DOHH2 (cell line): ENCODE data around the gene ROGDI.

ENCODE experiments used
- H3F3A ChIP-seq: fragments of 200-600 bp; sonication (generic), shearing (Covaris generic); 2 replicates; pipeline ENCODE4 v1.6.0; 2016; ENCODE audit warnings: antibody characterized with exemption, mild to moderate bottlenecking; ENCODE audit not compliant: control insufficient read depth, insufficient read depth
- H3K27ac ChIP-seq: fragments of 200-600 bp; sonication (generic); 2 replicates; pipeline ENCODE4 v1.5.1; 2014; ENCODE audit warnings: low read depth, mild to moderate bottlenecking, low read length, moderate library complexity
- H3K27me3 ChIP-seq: fragments of 200-600 bp; sonication (generic); 2 replicates; pipeline ENCODE4 v1.6.1; 2014; ENCODE audit warnings: mild to moderate bottlenecking, low read length, mixed read lengths; ENCODE audit not compliant: control insufficient read depth
- H3K36me3 ChIP-seq: fragments of 200-600 bp; sonication (generic); 2 replicates; pipeline ENCODE4 v1.6.1; 2014; ENCODE audit warnings: mild to moderate bottlenecking, low read length, moderate library complexity, mixed read lengths; ENCODE audit not compliant: control insufficient read depth
- H3K4me1 ChIP-seq: fragments of 200-600 bp; sonication (generic); 2 replicates; pipeline ENCODE4 v1.6.1; 2014; ENCODE audit warnings: mild to moderate bottlenecking, low read length, mixed read lengths; ENCODE audit not compliant: control insufficient read depth
- H3K4me2 ChIP-seq: fragments of 200-600 bp; sonication (generic); 2 replicates; pipeline ENCODE4 v1.6.0; 2014; ENCODE audit warnings: mild to moderate bottlenecking, low read length, moderate library complexity
- H3K4me3 ChIP-seq: fragments of 200-600 bp; sonication (generic); 2 replicates; pipeline ENCODE4 v1.5.1; 2014; ENCODE audit warnings: mild to moderate bottlenecking, low read length, mixed read lengths
- H3K79me2 ChIP-seq: fragments of 200-600 bp; sonication (generic); 2 replicates; pipeline ENCODE4 v1.6.1; 2014; ENCODE audit warnings: mild to moderate bottlenecking, low read length, mixed read lengths; ENCODE audit not compliant: control insufficient read depth
- H3K9me2 ChIP-seq: fragments of 200-600 bp; sonication (generic); replicated peaks from 2 replicates; pipeline ENCODE4 v1.6.1; 2014; ENCODE audit warnings: mild to moderate bottlenecking, low read length, mixed read lengths; ENCODE audit not compliant: control insufficient read depth
- H3K9me3 ChIP-seq: fragments of 200-600 bp; sonication (generic); 2 replicates; pipeline ENCODE4 v1.6.1; 2014; ENCODE audit warnings: antibody characterized with exemption, low read length, mixed read lengths; ENCODE audit not compliant: control insufficient read depth, insufficient read depth
- H4K20me1 ChIP-seq: fragments of 200-600 bp; sonication (generic); 2 replicates; pipeline ENCODE4 v1.6.0; 2014; ENCODE audit warnings: low read depth, mild to moderate bottlenecking, antibody characterized with exemption, low read length, moderate library complexity; ENCODE audit not compliant: control insufficient read depth, insufficient read depth
- CTCF ChIP-seq: fragments of 200-600 bp; sonication (generic); IDR thresholded peaks from one replicate; pipeline ENCODE4 v1.5.1; 2014; ENCODE audit warnings: antibody characterized with exemption, mild to moderate bottlenecking, low read depth, low read length; ENCODE audit not compliant: poor library complexity, severe bottlenecking
- EZH2phosphoT487 ChIP-seq: fragments of 200-600 bp; sonication (generic); IDR thresholded peaks from 2 replicates; pipeline ENCODE4 v1.6.1; 2017; ENCODE audit warnings: borderline replicate concordance, mild to moderate bottlenecking, antibody characterized with exemption, low read length, moderate library complexity, mixed read lengths

Gene ROGDI

GRCh38 chr16:4830408-4830807, 28.0 kb upstream of the ROGDI start:
- Histone ChIP-seq H3K79me2 (peaks cover 7% of the 10 kb centered on the region), H3F3A (no peaks in the 10 kb centered on the region), H3K27ac (no peak overlapping the region), H3K4me2 (no peak overlapping the region), H4K20me1 (no peaks in the 10 kb centered on the region), H3K4me3 (no peak overlapping the region), H3K9me3 (no peaks in the 10 kb centered on the region), H3K4me1 (no peaks in the 10 kb centered on the region), H3K27me3 (no peaks in the 10 kb centered on the region), H3K36me3 (peaks cover 77% of the 10 kb centered on the region), H3K9me2 (no peaks in the 10 kb centered on the region)
- TF ChIP-seq CTCF (no peak), EZH2phosphoT487 (no peak)

- no peaks in the 10 kb centered on the region for H4K20me1 ChIP-seq
- TF ChIP-seq CTCF, result no peak
- TF ChIP-seq EZH2phosphoT487, result no peak
- no peaks in the 10 kb centered on the region for H3F3A ChIP-seq
- H3K9me2 ChIP-seq, result no peaks in the 10 kb centered on the region
- H3K79me2 ChIP-seq, result peaks cover 3% of the 10 kb centered on the region; the same call in 1 of the 2 replicates
- H3K9me3 ChIP-seq, result no peaks in the 10 kb centered on the region
- H3K27me3 ChIP-seq, result no peaks in the 10 kb centered on the region
- peaks cover 76% of the 10 kb centered on the region for H3K36me3 ChIP-seq
- H3K27ac ChIP-seq, result no peak overlapping the region
- no peak overlapping the region for H3K4me3 ChIP-seq
- H3K4me1 ChIP-seq, result no peaks in the 10 kb centered on the region
- H3K4me2 ChIP-seq, result no peak overlapping the region
Observed at GRCh38 chr16:4828567-4829321, 26.3 kb upstream of the ROGDI start.

- no peaks in the 10 kb centered on the region for H3F3A ChIP-seq
- H4K20me1 ChIP-seq, result no peaks in the 10 kb centered on the region
- H3K27me3 ChIP-seq, result no peaks in the 10 kb centered on the region
- H3K4me3 ChIP-seq, result no peak overlapping the region
- H3K79me2 ChIP-seq, result peaks cover 3% of the 10 kb centered on the region; the same call in 1 of the 2 replicates
- no peaks in the 10 kb centered on the region for H3K9me2 ChIP-seq
- no peaks in the 10 kb centered on the region for H3K9me3 ChIP-seq
- peaks cover 73% of the 10 kb centered on the region for H3K36me3 ChIP-seq
- H3K4me2 ChIP-seq, result no peak overlapping the region
- no peak overlapping the region for H3K27ac ChIP-seq
- no peak for TF ChIP-seq CTCF
- no peak for TF ChIP-seq EZH2phosphoT487
- no peaks in the 10 kb centered on the region for H3K4me1 ChIP-seq
Observed at GRCh38 chr16:4826980-4827379, 24.5 kb upstream of the ROGDI start.
